T-helper 2 cell treated with Interferon-gamma antibody and Interleukin-4, amounts not matched to agents 100 ng/mL and 5 ng/mL, for 36 hours (primary cell): ENCODE measurements around the gene SAFB2. TPM values are rescaled to one million over a fixed set of nuclear protein-coding genes. Genes with fewer than 3 reads are reported as not detected.

ENCODE experiments used
- intact Hi-C: fragments of 100-400 bp; cut with micrococcal nuclease; formaldehyde crosslinking; loops from one replicate; pipeline ENCODE4 v1.15.1; 2023
- total RNA-seq: library from RNA; stranded (reverse); gene quantifications from 2 replicates; pipeline ENCODE4 v1.2.3, GENCODE V29; 2022

Gene SAFB2
- 105 and 108 TPM in 2 replicates for total RNA-seq

DNA sequence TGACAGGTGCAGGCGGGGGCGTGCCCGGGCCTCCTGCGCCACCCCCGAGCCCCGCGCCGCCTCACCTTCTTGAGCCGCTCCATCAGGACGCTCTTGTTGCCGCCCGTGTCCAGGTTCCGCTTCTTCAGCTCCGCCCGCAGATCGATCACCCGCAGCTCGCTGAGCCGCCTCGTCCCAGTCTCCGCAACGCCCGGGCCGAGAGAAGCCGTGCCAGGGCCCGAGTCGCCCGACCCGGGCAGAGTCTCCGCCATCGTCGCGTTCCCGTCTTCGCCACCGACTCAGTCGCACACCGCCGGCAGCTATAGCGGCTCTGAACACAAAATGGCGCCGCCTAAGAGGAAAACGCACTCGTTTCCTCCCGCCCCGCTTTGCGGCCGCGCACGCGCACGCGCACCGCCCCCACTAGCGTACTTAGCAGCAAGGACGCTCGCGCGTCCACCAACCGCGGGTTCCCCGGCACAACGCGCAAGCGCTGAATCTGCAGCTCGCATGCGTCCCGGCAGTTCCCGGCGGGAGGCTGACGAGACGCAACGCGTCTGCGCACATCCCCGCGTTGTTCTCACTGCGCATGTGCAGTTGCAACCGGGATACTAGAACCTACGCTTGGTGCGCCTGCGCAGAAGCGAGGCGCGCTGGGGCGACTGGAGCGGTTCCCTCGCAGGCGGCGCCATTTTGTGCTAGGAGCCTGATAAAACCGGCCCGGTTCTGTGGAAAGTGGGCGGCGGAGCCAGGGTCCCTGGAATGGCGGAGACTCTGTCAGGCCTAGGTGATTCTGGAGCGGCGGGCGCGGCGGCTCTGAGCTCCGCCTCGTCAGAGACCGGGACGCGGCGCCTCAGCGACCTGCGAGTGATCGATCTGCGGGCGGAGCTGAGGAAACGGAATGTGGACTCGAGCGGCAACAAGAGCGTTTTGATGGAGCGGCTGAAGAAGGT lies at the start of gene SAFB2, which contains the start of gene SAFB:
Gene SAFB2 (minus strand): TSS at position 312 of the 932 bp plus-strand sequence. CDS start 61 bp downstream, at position 251.
Gene SAFB (plus strand): TSS at position 619 of the 932 bp plus-strand sequence. CDS start 123 bp downstream, at position 742.
- intact Hi-C loops, result loop anchor here (1.0 to 10.0 kb wide), 5 partner anchors 58 to 832 kb away; partner anchors contain the start of genes CATSPERD, DUS3L, FEM1A and LONP1

DNA sequence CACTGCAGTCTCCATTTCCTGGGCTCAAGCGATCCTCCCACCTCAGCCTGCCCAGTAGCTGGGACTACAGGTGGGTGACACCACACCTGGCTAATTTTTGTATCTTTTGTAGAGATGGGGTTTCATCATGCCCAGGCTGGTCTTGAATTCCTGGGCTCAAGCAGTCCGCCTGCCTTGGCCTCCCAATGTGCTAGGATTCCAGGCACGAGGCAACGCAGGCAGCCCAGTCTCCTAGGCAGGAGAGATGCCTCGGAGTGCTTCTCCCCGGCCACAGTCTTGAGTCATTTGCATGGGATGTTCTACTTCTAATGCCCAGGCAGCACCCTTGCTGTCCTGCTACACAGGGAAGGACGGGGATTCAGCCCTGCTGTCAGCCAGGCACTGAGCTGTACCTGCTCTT lies 49.0 kb upstream of the SAFB2 start:
- intact Hi-C loops, result no loop called here

DNA sequence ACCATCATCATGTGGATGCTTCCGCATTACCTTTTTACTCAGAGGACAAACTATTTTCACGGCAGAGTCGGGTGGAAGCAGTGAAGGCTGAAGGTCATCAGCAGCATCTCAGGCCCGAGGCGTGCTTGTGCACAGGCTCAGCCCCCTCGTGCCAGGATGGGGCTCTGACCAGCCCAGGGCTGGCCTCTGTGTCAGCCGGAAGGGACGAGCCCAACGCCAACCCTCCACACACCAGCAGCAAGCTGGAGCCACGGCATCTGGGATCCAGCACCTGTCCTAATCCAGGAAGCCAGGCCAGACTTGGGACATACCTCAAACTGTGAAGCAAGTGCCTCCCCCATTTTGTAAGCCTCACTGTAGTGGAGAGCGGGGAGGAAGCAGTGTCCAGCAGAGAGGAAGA lies 46.6 kb upstream of the SAFB2 start:
- intact Hi-C loops, result no loop called here

DNA sequence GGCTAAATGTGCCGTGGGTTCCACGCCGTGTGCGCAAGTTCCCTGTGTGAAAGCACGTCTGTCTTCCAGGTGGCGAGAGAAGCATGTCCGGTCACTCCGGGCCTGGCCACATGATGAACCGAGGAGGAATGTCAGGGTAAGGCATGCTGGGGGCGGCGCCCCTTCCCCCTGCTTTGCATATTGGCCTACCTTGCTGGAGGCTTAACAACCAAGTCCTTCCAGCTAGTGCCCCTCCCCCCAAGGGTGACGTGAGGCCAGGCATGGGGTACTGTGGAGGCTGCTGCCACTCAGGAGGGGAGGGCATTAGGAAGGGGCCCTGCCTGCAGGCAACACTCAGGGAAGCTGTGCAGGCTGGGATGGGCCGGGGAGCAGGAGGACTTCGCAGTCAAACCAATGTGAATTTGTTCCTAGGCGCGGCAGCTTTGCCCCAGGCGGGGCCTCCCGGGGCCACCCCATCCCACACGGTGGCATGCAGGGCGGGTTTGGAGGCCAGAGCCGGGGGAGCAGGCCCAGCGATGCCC lies 45.2 kb upstream of the SAFB2 start:
- intact Hi-C loops, result no loop called here

DNA sequence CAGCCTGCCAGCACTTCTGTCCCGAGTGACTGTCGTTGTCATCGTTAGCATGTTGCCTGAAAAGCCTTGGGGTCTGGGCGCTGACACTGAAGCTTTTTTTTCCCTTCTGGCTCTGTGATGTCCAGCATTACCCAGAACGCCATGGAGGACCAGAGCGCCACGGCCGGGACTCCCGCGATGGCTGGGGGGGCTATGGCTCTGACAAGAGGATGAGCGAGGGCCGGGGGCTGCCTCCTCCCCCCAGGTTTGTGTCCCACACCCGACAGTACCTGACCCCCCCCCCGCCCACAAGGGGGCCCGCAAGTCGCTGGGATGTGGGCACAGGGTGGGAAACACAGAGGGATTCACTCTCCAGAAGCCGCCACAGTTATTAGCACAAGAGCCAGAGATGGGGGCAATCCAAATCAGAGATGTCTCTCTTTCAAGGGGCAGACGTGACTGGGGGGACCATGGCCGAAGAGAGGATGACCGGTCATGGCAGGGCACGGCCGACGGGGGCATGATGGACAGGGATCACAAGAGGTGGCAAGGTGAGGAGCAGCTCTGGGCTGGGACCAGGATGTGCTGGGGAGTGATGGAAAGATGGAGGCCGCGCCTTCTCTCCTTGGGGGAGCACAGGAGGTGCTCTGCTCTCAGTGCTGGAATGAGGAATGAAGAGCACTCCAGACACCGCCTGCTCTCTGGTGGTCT lies 44.5 kb upstream of the SAFB2 start:
- intact Hi-C loops, result no loop called here

DNA sequence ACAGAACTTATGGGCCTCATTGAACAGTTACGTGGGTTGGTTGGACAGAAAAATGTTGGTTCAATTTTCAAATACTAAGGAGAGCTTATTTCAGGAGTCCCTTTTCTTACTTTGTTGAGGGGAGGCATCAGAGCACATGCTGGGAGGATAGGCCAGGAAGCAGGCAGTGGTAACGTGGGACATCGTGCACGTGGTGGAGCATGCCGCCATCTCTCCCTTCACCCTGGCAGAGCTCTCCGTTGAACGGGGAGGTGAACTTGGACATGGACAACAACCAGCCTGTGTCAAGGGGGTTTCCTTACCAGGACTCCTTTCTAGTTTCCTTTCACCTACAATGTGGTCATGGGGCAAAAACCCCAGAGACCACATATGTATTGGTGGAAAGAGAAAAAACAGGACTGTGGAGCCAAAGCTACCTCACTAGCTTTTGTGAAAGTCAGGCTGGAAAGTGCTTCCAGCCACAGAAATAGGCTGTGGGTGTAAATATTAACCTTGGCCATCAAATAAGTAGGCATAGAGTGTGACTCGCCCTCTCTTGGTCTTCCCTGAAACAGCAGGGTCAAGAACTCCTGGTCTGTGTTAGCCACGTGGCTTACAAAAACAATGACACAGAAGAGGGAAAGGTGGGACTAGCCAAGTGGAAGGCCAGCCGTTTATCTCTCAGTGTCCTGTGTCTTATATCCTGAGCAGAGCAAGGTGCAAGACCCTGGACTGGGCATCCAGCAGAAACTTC lies 43.4 kb upstream of the SAFB2 start:
- intact Hi-C loops, result no loop called here

DNA sequence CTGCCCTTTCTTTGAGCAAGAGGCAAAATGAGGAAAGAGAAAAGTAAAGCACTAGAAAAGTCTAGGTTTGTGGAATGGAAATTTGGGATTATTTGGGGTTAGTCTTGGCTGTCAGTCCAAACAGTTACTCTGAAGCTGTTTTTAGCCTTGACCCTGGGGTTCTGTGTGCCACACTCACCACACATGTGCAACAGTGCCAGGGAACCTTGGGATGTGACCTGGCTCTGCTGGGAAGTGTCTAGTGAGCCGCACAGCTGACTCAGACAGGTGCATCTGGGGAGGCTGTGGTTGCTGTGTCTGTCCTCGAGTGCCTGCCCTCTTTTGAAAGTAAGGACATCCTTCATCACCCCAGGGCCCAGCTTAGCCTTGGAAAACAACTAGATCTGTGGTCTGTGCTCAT lies 41.9 kb upstream of the SAFB2 start:
- intact Hi-C loops, result no loop called here

DNA sequence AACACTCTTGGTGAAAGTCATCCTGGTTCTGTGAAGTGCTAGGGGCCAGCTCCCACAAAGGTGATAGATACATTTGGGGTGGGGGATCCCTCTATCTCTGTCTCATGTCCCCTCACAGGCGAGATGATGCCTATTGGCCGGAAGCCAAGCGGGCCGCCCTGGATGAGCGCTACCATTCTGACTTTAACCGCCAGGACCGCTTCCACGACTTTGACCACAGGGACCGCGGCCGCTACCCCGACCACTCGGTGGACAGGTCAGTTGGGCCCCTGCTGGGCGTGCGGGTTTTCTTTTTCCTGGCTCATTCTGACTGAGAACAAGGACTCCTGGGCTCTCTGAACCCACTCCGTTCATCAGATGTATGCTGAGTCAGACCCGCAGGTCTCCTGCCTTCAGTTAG lies 41.3 kb upstream of the SAFB2 start:
- intact Hi-C loops, result no loop called here

DNA sequence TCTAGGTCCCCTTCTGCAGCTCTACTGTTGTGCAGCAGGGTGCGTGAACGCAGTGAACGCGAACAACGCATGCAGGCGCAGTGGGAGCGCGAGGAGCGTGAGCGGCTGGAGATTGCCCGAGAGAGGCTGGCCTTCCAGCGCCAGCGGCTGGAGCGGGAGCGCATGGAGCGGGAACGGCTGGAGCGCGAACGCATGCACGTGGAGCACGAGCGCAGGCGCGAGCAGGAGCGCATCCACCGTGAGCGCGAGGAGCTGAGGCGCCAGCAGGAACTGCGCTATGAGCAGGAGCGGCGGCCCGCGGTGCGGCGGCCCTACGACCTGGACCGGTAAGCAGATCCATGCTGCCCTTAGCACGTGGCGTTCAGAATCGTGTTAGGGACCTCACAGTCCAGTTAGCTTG lies 38.9 kb upstream of the SAFB2 start:
- intact Hi-C loops, result no loop called here

DNA sequence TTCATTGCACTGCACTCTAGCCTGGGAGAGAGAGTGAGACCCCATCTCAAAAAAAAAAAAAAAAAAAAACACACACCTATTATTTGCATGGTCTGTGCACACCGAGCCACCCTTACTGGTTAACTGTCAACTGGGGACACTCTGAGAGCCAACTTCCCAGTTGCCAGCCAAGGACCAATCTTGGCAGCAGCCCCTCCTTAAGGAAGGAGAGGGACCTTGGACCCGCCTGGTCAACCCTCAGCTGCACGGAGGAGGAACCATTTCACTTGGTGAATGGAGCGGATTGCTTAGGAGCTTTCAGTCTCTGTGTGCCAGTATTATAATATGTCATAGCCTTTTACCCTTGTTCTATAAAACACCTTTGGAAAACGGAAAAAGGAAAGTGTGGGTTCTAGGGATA lies 32.8 kb upstream of the SAFB2 start:
- intact Hi-C loops, result no loop called here

DNA sequence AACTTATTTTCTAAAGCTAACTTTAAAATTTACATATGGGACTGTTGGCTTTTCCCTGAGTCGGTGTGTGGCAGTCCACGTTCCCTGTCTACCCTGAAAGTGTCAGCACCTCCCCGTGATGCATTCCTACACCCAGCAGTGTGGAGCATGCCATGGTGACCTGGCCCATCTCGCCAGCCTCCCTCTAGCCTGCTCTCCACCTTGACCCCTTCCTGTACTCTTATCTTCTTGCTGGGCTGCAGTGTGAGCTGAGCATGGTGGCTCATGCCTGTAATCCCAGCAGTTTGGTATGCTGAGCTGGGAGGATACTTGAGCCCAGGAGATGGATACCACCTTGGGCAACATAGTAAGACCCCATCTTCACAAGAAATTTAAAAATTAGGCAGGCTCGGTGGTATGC lies 32.4 kb upstream of the SAFB2 start:
- intact Hi-C loops, result no loop called here

DNA sequence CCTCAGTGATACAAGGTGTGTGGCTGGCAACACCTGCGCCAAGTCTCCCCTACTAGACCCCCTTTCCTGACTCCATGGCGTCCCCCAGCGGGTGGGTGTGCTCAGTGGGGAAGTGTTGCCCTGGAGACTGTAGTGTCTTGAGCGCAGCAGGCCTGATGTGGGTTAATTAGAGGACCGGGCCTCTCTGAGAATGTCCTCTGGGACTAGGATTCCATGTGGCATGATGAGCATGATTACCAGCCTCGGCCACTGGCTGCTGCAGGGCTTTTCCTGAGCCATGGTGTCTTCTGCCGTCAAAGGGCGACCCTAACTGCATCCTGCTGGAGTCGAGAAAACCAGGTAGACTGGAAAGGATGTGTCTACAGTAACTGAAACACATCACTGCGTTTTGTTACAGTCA lies 29.7 kb upstream of the SAFB2 start:
- intact Hi-C loops, result no loop called here

DNA sequence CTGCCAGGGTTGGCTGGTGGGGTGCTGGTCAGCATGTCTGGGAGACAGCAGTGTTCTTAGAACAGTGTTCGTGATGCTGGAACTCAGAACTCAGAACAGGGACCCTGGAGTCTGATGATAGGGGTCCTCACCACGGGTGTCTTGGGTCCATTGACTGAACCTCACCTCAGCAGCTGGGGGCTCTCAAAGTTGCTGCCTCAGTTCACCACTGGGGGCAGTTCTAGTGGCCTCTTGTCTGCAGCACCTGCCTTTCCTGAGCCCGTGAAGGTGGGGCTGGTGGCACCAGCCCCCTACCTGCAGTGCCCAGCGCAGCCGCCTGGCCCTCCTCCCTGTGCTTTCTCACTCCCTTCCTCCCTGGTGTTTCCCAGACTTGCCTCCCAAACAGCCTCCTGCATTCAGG lies 28.8 kb upstream of the SAFB2 start:
- intact Hi-C loops, result no loop called here

DNA sequence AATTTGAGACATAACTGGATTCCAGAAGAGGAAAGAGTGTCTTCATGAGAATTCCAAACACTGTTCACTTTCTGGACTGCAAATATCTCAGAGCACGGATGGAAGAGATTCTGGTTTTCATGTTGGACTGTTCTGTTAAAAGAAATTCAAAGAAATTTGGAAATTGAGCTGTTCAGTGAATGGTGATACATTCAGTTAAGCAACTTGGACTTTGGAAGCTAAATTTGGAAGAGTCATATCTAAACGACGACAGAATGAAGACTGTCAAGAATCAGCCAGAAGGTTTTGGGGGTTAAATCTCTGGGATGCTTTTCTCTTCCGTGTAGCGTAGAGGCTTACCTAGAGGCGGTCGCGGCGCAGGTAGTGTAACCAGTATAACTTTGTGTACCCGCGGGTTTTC lies 25.9 kb upstream of the SAFB2 start:
- intact Hi-C loops, result no loop called here

DNA sequence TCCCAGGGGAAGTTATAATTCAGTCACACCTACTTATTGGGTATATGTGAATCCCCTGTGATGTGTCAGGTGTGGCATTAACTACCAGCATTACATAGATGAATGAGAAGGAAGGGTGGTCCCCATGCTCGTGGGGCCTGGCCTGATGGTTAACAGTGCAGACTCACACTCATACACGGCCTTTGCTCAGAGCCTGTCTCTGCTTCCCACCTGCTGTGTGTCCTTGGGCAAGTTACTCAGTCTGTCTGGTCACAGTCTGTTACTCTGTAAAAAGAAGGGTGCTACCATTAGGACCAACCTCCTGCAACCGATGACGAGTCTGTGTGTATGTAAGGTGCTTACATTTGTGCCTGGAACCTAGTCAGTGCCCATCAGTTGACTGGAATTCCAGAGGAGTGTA lies 24.1 kb upstream of the SAFB2 start:
- intact Hi-C loops, result no loop called here

DNA sequence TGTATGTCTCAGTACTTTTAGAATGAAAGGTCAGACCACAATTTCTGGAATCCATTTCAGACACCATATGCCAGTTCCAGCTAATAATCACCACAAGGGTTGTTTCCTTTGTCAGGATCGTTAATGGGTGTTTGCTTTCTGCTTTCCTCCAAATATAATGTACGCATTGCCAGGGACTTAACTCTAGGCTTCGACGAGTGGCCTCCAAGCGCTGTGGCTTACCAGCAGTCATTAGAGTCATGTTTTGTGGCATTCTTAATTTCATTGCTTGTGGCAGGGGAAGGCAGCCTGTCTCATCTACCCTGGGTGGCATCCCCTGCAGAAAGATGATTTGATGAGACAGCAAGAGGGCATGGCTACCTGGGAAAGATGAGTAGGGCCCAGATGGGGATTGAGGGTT lies 22.8 kb upstream of the SAFB2 start:
- intact Hi-C loops, result no loop called here

DNA sequence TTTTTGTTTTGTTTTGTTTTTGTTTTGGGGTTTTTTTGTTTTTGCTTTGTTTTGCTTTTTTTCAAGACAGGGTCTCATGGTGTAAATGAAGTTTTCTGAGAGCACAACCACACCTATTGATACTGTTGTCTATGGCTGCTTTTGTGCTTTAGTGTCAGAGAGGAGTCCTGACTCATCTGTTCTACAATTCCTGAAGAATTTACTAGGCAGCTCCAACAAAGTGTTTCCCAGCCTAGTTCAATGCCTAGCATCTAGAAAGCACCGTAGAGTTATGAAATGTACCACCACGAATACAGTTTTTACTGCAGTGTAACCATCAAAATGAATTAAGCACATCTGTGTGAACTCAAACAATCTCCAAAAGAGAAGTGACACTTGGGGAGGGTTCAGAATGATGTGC lies 21.5 kb upstream of the SAFB2 start:
- intact Hi-C loops, result no loop called here

DNA sequence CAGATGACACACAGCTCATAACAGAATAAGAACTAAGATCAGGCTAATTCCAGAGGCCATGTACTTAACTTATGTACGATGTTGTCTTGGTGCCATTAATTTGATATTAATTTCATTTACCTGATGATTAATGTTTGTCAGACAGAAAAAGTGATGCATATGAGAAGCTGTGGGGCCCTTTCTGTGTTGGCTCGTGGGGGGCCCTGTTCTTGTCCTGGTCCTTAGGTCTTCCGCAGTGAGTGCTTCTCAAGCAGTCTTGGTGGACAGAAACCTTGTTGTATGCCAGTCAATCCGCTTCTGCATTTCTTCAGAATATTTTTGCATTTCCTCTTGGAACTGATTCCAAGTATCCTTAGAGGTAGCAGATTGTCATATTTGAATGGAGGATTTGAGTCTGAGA lies 20.5 kb upstream of the SAFB2 start:
- intact Hi-C loops, result no loop called here

DNA sequence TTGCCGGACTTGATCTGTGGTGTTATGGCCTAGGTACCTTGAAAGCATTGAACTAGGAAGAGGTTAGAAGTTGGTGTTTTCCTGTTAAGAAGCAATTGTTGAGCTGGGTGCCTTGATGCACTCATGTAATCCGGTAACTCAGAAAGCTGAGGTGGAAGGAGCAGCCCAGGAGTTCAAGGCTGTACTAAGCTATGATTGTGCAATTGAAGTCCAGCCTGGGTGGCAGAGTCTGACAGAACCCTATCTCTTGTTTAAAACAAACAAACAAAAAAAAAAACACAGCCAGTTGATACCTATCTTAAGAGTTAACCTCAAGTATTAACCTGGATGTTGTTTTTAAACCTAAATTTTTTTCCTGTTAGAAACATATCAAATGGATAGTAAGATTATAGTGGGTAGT lies 19.6 kb upstream of the SAFB2 start:
- intact Hi-C loops, result no loop called here

DNA sequence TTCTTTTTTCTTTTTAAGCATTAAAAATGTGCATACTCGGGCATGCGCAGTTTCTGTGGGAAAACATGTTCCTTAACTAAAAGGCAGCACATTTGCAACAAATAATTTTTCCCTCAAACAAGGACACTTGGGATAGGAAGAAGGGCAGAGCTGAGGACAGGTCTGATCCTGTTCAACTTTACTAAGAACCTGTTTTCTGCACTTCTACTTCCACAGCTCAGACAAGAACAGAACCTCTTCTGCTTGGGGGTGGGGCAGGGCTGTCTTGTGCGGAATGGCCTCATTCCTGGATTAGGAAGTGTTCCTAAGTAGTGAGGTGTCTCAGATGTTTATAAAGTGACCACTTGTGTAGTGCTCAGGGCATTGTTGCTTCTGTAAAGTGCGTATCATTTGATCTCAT lies 18.6 kb upstream of the SAFB2 start:
- intact Hi-C loops, result no loop called here

DNA sequence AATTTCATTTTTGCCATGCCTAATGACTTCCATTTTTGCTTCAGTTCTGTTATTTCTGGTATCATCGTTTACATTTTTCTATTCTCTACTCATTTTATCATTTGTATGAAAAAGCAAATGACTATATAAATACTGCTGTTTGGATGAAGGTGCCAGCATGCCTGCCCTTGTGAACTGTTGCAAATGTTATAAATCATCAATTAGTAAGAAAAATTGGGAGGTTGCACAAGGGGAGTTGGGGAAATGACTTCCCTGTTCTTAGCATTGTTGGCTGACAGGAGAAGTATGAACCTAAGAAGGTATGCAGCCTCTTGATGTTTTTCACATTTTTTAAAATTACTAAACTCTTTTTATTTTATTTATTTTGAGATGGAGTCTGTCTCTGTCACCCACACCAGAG lies 15.4 kb upstream of the SAFB2 start:
- intact Hi-C loops, result no loop called here

DNA sequence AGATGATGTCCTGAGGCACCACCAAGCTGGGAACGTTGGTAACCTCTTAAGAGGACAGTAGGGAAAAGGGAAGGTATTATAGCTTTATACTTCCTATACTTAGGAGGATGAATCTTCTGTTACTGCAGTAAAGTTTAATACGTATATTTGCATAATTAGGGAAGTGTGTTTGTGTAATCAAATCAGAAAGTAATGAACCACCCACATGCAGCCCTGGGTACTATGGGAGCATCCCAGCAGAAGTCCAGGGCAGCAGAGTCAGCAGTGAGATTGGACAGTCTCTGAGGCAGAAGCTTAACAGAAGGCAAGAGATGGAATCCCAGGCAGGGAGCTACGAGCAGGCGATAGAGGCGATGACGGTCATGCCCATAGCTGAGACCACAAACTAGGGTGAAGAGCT lies 12.9 kb upstream of the SAFB2 start:
- intact Hi-C loops, result no loop called here
